Measurements from ENCODE around the gene LTA4H. TPM values are rescaled to one million over a fixed set of nuclear protein-coding genes. Genes with fewer than 3 reads are reported as not detected.
"Not testable (repeated sequence)": the region's sequence is repeated elsewhere in the genome, so short reads cannot be mapped to it uniquely, and the experiment has no call there.

Gene LTA4H
- total RNA-seq, result 35.5 TPM
- long read RNA-seq, transcript LTA4H-201 (19 exons, 2,139 nt), result major isoform, 32 of 45 reads
- long read RNA-seq, partial matches to known transcripts, result 5 of 45 reads
- long read RNA-seq, other reads (novel, unspliced or antisense), result 8 of 45 reads

DNA sequence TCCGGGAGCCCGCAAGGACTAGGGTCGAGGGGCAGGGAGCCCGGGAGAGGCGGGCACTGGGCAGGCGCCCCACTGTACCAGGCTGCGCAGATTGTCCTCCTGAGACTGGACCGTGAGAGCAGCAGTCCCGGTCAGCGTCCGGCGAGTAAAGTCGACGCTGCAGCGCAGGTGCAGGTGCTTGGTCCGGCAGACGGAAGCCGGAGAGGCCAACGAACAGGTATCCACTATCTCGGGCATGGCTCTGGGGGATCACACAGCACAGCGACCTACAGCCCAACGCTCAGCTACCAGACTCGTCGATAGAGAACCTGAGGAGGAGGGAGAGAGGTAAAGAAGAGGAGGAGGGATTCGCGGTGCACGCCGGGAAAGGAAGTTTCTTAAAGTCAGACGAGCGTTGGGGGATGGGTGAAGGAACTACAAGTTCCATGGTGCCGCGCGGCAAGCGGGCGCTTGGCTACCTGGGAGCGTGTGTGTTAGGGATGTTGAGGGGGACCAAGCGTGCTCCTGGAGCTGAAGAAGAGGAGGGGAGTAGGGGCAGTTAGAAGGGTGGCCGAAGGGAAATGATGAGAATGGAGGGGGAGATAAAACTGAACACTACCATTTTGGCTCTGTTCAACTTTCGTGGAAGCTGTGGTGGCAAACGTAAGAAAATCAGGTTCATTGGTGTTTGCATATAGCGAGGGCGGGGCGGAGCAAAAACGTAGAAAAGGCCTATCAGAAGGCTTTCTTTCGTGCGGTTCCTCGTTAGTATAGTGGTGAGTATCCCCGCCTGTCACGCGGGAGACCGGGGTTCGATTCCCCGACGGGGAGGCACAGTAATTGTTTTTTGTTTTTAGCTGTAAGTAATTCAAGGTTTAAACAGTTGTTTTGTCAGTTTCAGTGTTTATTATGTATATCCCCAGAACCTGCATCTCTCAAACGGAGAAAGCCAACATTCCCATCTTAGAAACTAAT, at the start of gene LTA4H:
TSS of gene LTA4H (minus strand) at position 305 of the 954 bp plus-strand sequence. CDS start at position 237, 68 bp downstream.
- intact Hi-C loops (cut with DNase I), result no loop called here

DNA sequence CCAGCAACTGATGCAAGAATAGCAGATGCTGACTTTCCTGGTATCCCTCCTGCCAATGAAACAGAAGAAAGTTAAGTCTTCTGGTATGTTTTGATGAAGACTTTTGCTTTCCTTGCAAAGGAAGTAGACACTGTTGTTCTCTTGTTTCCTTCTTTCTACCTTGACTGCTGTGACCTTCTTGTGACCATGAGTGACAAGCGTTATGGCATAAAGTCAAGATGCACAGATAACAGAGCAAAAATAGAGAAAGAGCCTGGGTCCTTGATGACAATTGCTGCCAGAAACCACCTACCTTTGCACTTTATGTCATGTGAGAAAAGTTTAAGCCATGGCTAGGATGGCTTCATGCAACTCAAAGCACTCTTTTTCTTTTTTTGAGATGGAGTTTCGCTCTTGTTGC, 49.2 kb upstream of the LTA4H start:
- DNase-seq (ENCODE audit: low spot score), result no peak
- intact Hi-C loops (cut with DNase I), result no loop called here

More for the DNA sequence above, at the start of gene LTA4H:
- DNase-seq (ENCODE audit: low spot score), result peak; percentile 97

DNA sequence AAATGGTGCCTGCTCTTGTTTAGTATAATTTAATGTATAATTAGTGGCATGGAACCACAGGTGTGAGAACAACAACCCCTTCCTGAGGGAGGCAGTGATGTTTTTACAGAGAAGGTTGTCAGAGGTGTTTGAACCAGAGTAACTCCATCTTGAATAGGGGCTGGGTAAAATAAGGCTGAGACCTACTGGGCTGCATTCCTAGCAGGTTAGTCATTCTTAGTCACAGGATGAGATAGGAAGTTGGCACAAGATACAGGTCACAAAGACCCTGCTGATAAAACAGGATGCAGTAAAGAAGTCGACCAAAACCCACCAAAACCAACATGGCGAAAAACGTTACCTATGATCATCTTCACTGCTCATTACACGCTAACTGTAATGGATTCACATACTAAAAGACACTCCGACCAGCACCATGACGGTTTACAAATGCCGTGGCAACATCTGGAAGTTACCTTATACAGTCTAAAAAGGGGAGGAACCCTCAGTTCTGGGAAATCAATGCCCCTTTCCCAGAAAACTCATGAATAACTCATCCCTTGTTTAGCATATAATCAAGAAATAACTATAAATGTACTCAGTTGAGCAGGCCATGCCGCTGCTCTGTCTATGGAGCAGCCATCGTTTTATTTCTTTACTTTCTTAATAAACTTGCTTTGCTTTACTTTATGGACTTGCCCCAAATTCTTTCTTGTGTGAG, 47.8 kb upstream of the LTA4H start:
- intact Hi-C loops (cut with DNase I), result no loop called here
- no peak for DNase-seq (ENCODE audit: low spot score)

DNA sequence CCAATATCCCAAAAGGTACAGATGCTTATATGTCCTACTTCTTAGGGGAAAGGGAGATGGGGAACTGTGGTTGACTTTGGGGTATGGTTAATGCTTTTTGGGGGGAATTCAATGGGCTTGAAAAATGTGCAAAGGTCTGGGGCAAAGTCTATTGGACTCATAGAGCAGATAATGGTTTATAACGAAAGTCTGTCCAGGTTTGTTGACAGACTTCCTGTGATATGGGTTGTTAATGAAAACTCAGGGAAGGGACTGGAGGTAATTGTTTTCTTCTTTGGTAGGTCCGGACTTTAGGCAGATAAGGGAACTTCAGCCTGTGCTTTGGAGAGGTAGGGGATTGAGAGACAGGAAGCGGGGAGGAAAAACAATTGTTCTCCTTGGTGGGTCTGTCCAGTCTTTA, 46.2 kb upstream of the LTA4H start:
- DNase-seq (ENCODE audit: low spot score), result no peak
- intact Hi-C loops (cut with DNase I), result no loop called here

DNA sequence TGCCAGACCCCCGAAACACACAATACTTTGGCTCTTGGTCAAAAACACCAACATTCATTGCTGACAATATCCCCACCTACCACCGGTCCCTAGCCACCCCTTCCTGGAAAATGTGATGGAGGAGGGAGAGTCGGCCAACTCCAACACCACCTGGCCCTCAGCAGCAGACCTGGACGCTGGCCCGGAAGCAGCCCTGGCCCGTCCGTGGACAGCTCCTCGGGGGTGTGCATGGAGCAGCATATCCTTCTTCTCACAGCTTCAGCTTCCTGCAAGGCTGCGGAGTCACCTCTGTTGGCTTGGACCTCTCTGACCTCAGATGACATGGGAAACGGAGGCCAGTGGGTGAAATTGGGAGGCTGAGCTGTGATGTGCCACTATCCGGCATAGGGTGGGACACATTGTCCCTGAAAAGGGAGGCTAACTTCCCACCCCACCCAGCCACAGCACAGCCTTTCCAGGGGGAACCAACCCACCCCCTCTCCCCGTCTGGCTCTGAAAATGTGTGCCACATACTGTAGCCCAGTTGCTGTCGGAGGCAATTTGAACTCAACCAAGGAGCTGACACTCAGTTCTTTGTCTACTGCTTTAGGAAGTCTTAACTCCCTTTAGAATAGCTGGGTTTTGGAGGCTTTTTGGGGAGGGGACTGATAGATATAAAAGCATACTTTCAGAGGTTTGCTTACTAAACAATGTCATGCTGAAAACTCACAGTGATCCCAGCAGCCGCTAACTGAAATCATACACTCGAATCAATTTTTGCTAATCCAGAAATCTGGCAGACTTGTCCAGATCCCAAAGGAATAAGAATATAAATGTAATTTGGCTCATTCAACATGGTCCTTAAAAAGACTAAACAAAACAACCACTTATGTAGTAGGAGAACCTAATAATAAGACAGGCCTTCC, 43.1 kb upstream of the LTA4H start:
- DNase-seq (ENCODE audit: low spot score), result peak; percentile 81
- intact Hi-C loops (cut with DNase I), result no loop called here

DNA sequence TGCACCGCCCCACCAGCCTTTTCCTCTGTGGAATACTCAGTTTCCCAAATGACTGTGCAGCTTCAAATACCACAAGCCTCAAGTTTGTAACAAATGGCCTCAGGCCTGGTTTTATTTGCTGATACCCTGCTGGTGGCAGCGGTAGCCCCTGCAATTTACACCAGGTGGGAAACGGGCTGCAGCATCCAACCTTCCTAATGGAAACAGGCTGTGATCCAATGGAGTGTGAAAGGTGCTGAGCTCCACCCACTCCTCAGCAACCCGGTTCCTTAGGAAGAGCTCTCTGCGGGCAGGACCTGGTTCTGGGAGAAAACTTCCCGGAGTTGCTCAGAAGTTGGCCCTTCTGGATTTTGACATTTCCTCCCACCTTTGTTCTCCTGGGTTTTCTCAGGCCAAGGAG, 41.7 kb upstream of the LTA4H start:
- intact Hi-C loops (cut with DNase I), result no loop called here
- DNase-seq (ENCODE audit: low spot score), result no peak

DNA sequence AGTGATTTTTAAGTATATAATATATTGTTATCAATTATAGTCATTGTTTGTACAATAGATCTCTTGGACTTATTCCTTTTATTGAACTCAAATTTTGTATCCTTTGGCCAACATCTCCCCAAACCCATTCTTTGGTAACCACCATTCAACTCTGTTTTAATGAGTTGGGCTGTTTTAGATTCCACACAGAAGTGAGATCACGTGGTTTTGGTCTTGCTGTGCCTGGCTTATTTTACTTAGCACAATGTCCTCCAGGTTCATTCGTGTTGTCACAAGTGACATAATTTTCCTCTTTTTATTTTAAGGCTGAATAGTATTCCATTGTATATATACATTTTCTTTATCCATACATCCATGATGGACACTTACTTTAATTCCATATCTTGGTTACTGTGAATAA, 40.2 kb upstream of the LTA4H start:
- intact Hi-C loops (cut with DNase I), result no loop called here
- DNase-seq (ENCODE audit: low spot score), result no peak

DNA sequence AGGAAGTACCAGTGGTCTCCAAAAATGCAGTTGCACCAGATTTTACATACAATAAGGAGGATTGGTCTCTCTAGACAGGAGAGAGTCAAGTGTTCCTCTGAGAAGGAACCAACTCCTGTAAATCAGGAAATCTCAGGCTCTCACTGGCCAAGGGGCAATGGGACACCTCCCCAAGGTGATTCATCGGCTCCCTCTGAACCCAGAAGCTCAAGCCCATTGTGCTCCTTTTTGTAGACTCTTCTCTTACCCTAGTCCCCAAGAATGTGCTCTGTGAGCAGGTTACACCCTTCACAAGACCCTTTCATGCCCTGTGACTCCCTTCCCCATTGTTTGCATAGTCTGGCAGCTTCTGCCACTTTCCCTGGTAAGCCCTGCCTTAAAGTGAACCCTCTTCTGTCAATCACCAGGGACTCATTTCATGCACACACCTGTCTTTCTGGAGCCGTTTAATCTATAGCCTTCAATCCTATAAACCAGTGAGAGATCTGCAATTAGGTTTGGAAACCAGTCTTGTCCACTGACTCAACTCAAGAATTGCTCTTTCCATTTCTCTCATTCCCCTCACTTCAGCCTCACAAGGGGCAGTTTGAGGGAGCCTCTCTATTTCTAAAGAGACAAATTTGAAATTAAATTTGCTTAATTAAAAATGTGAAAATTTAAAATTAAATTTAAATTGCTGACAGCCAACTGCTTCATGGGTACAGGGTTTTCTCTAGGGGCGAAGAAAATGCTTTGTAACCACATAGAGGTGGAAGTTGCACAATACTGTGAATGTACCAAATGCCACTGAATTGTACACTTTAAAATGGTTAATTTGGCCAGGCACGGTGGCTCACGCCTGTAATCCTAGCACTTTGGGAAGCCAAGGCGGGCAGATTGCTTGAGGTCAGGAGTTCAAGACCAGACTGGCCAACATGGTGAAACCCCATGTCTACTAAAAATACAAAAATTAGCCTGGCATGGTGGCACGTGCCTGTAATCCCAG, 38.3 kb upstream of the LTA4H start:
- no peak for DNase-seq (ENCODE audit: low spot score)
- intact Hi-C loops (cut with DNase I), result no loop called here

DNA sequence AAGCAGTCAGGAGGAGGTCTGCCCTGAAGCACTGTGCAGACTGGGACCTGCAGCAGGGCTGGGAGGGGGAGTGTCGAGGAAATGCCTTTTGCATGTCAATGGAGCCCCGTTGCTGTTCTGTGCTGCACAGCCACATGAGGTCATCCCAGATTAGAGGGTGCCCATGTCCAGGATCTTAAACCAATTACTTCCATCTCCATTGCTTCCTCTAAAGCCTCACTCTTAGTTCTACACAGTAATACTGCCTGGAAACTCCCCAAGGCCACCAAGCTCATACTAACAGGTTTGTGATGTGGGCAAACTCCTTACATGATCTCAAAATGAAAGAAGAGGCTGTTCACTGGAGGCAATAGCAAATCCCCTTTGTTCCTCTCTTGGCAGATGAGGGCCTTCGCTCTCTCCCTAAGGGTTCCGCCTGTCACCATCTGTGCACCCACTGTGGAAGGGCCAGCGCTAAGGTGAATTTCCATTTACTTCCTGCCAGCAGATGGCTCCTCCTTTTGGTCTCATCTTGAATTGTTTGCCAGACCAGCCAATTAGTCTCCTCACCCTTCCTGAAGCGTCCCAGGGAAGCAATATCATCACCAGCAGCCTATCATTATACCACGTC, 35.4 kb upstream of the LTA4H start:
- intact Hi-C loops (cut with DNase I), result no loop called here

DNA sequence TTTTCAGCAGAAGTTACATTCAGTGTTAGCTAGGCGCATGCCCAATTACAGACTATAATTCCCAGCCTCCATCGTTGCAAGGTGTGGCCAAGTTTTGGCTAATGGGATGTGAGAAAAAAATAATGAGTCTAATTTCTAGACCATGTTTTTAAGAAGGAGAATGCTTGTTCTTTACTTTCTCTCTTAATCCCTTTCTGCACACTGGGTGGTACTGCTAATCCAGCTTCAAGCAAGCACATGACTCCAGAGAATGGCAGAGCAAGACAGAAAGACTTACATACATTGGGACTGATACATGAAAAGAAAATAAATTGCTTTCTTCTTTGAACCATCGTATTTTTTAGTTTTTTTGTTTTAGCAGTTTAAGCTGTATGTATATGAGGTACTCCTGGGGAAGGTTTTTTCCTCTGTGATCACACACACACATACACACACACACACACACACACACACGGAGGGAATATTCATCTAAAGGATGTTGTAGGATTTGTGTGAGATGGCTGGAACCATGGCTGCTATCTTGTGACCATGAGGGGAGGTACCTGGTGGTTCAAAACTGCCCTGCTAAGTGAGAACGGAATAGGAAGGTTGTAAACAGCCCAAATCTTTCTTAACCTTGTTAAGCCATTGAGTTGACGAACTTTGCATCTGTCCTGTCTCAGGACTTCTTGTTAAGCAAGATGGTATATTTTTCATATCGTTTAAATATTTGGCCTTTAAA, 34.3 kb upstream of the LTA4H start:
- intact Hi-C loops (cut with DNase I), result loop anchor here (10.0 kb wide), 1 partner anchor 335 kb away; the partner anchor contains the start of gene CDK17
- no peak for DNase-seq (ENCODE audit: low spot score)

More for the DNA sequence above, 35.4 kb upstream of the LTA4H start:
- no peak for DNase-seq (ENCODE audit: low spot score)

DNA sequence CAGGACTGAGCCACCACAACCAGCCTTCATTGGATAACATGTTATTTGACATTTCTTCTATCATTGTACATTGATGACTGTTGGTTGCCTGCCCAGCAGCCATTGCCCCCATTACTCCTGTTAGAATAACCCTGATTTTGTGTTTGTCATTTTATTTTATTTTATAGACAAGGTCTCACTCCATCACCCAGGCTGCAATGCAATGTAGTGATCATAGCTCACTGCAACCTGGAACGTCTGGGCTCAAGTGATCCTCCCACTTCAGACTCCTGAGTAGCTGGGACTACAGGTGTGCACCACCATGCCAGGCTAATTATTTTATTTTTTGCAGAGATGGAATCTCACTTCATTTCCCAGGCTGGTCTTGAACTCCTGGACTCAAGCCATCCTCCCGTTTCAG, 33.2 kb upstream of the LTA4H start:
- intact Hi-C loops (cut with DNase I), result loop anchor here (10.0 kb wide), 1 partner anchor 336 kb away; the partner anchor contains the start of gene CDK17
- DNase-seq (ENCODE audit: low spot score), result no peak

DNA sequence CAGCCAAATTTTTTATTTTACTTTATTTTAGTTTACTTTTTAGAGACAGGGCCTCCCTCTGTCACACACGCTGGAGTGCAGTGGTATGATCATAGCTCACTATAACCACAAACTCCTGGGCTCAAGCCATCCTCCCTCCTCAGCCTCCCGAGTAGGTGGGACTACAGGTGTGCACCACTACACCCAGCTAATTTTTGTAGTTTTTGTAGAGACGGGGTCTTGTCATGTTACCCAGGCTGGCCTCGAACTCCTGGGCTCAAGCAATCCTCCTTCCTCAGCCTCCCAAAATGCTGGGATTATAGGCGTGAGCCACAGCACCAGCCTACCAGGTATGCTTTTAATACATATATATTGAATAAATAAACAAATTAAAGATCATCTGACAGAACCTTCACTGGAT, 32.7 kb upstream of the LTA4H start:
- DNase-seq (ENCODE audit: low spot score), result no peak
- intact Hi-C loops (cut with DNase I), result loop anchor here (10.0 kb wide), 1 partner anchor 337 kb away; the partner anchor contains the start of gene CDK17

DNA sequence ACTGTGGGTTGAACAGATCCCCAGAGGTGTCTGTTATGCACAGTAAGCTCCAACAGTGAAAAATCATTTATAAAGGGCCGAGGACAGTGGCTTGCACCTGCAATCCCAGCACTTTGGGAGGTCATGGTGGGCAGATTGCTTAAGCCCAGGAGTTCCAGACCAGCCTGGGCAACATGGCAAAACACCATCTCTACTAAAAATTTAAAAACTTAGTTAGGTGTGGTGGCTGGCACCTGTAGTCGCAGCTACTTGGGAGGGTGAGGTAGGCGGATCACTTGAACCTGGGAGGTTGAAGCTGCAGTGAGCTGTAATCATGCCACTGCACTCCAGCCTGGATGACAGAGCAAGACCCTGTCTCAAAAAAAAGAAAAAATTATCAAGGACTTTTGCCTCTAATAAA, 30.4 kb upstream of the LTA4H start:
- DNase-seq (ENCODE audit: low spot score), result not testable (repeated sequence)
- intact Hi-C loops (cut with DNase I), result loop anchor here (10.0 kb wide), 1 partner anchor 339 kb away; the partner anchor contains the start of gene CDK17

DNA sequence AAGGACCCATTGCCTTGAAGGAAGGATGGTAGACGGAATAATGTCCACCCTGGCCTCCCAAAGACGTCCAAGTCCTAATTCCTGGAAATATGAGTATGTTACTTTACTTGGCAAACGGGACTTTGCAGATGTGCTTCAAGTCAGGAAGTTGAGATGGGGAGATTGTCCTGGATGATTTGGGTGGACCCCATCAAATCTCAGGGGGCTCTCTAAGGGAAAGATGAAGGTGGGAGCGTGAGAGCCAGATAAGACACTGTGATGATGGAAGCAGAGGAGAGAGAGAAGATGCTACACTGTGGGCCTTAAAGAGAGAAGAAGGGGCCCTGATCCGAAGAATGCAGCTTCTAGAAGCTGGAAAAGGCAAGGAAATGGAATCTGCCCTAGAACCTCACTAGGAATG, 29.6 kb upstream of the LTA4H start:
- intact Hi-C loops (cut with DNase I), result loop anchor here (10.0 kb wide), 1 partner anchor 340 kb away; the partner anchor contains the start of gene CDK17

DNA sequence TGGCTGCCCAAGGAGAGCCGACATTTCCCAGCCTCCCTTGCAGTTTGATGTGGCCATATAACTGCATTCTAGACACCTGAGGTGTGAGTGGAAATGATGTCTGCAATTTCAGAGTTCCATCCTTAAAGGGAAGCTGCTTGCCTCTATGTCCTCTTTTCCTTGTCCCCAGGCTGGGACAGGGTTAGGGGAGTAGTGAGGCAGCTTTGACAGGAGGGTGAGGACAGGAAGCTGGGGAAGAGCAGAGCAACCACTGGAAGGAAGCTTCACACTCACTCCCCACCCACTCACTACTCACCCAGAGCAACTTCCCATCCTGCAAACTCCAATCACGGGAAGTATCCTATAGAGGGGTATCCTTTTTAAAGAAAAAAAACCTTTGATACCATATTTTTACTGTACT, 28.9 kb upstream of the LTA4H start:
- intact Hi-C loops (cut with DNase I), result loop anchor here (10.0 kb wide), 1 partner anchor 341 kb away; the partner anchor contains the start of gene CDK17
- no peak for DNase-seq (ENCODE audit: low spot score)

More for the DNA sequence above, 29.6 kb upstream of the LTA4H start:
- DNase-seq (ENCODE audit: low spot score), result no peak

DNA sequence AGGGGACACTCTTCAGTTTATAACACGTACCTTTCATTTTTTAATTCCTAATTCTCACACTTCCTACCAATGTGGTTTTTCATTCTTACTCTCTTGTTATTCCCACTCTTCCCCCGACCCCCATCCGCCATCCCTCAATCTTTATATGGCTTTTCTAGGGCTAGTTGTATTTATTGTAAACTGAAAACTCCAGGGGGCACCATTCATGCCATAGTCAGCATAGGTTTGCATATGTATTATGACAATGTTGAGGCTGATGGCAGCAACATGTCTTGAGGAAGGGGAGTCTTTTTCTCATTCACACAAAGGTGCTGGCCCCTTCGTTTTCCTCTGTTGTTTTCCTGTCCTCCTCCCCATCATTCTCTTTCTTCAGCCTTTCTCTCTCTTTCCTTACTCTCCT, 27.7 kb upstream of the LTA4H start:
- intact Hi-C loops (cut with DNase I), result loop anchor here (2.0 to 10.0 kb wide), 3 partner anchors 152 to 454 kb away; partner anchors contain the start of gene CDK17
- no peak for DNase-seq (ENCODE audit: low spot score)

Data from cardiac septum (tissue), 1 donor.